CD4-positive, CD25-positive, alpha-beta regulatory T cell (primary cell): ENCODE data around the gene SLC40A1. TPM values are rescaled to one million over a fixed set of nuclear protein-coding genes. Genes with fewer than 3 reads are reported as not detected.

Experiments used
- ATAC-seq, 2 donors: fragments of 150-1000 bp; cut with Tn5 transposase; one replicate each; pipeline ENCODE4 v1.10.0; 2021; ENCODE audit warnings: low read depth in 2 of 2, moderate number of reproducible peaks in 2 of 2, moderate library complexity in 1 of 2
- DNase-seq, 3 donors: peaks; one replicate each; pipeline versions ENCODE4 v3.0.0 to v3.0.0-alpha.2; 2012 to 2022; ENCODE audit warnings: mixed read lengths in 1 of 3
- H3K27ac ChIP-seq: one replicate; pipeline ENCODE4 v1.7.0; 2013; ENCODE audit warnings: mild to moderate bottlenecking, low read length; ENCODE audit not compliant: insufficient read depth, poor library complexity, severe bottlenecking
- H3K27me3 ChIP-seq: one replicate; pipeline ENCODE4 v1.7.0; 2013; ENCODE audit warnings: low read length; ENCODE audit not compliant: control insufficient read depth, insufficient read depth
- H3K36me3 ChIP-seq: one replicate; pipeline ENCODE4 v1.7.0; 2013; ENCODE audit warnings: mild to moderate bottlenecking, low read length, moderate library complexity; ENCODE audit not compliant: control insufficient read depth, insufficient read depth
- H3K4me1 ChIP-seq: 2 replicates; pipeline ENCODE4 v1.7.0; 2013; ENCODE audit warnings: mild to moderate bottlenecking, low read length; ENCODE audit not compliant: insufficient read depth, control insufficient read depth, poor library complexity, severe bottlenecking
- H3K4me3 ChIP-seq: one replicate; pipeline ENCODE4 v1.7.0; 2013; ENCODE audit warnings: low read depth, mild to moderate bottlenecking, low read length, moderate library complexity
- H3K9me3 ChIP-seq, 2 experiments: 1 replicate in 1 of 2; 2 replicates in 1 of 2; pipeline ENCODE4 v1.7.0; 2013; ENCODE audit warnings: low read length in 2 of 2, mild to moderate bottlenecking in 1 of 2, moderate library complexity in 1 of 2; ENCODE audit not compliant: control insufficient read depth in 2 of 2
- H3K27ac Mint-ChIP-seq, 3 donors: one replicate each; pipeline ENCODE4 v1.8.0; 2020 to 2022; ENCODE audit warnings: mild to moderate bottlenecking in 3 of 3, mixed read lengths in 3 of 3, moderate library complexity in 2 of 3
- H3K27me3 Mint-ChIP-seq: one replicate; pipeline ENCODE4 v1.8.0; 2022; ENCODE audit warnings: mild to moderate bottlenecking, mixed read lengths
- H3K36me3 Mint-ChIP-seq: one replicate; pipeline ENCODE4 v1.8.0; 2020; ENCODE audit warnings: mixed read lengths
- H3K4me1 Mint-ChIP-seq, 4 donors: one replicate each; pipeline ENCODE4 v1.8.0; 2020 to 2022; ENCODE audit warnings: mixed read lengths in 4 of 4, mild to moderate bottlenecking in 1 of 4
- H3K4me3 Mint-ChIP-seq, 4 donors: one replicate each; pipeline ENCODE4 v1.8.0; 2020 to 2022; ENCODE audit warnings: mild to moderate bottlenecking in 4 of 4, mixed read lengths in 4 of 4, moderate library complexity in 3 of 4
- H3K9me3 Mint-ChIP-seq, 7 donors: one replicate each; pipeline ENCODE4 v1.8.0; 2020 to 2022; ENCODE audit warnings: mixed read lengths in 7 of 7, mild to moderate bottlenecking in 3 of 7, moderate library complexity in 2 of 7
- polyA plus RNA-seq, 4 donors: library from polyadenylated mRNA; unstranded; fragments of 300-500 nt; fragmentation: Illumina TruSeq; gene quantifications; one replicate each; pipeline ENCODE4 v1.2.3, GENCODE V29; 2021
- total RNA-seq: library from RNA; stranded (reverse); gene quantifications from one replicate; pipeline ENCODE4 v1.2.3, GENCODE V29; 2022

The SLC40A1 gene
- total and polyA plus RNA-seq, 5 donors from 2014 or later, result 5.6 to 25.3 (median 13.0) TPM

DNA sequence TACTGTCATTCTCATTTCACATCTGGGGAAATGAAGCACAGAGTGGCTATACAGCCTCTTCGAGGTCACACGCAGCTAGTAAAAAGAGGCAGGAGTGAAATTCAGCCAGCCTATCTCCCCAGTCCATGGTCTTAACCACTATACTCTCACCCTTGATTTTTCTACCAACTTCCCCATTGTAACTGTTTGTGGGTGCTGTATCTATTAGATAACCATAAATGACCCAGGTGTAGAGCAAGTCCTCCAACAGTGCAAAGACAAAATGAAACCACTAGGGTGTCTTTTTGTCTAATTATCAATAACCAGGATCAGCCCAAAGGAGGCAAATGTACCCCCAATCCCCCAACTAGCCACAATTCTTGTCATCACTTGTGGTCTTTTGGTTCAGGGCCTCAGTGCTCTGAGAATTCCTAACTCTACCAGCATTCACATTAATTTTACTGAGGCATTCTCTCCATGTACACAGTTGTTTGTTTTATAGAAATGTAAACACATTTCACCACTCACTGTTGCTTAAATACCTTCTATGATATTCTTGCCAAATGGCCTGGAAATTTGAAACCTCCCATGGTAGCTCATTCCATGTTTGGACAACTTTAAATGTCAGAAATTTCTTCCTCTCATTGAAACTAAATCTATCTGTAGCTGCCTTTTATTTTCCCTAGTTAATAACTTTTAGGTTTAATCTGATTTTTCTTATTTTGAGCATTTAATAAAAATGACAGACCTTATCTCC, 58.7 kb downstream of the SLC40A1 start:
- Histone ChIP-seq H3K27me3 (peaks cover 3% of the 10 kb centered on the region), H3K27ac (no peak overlapping the region), H3K36me3 (no peaks in the 10 kb centered on the region), H3K4me3 (no peak overlapping the region), H3K9me3 (no peaks in the 10 kb centered on the region), H3K4me1 (no peaks in the 10 kb centered on the region)
- Mint-ChIP-seq H3K27me3 (peaks cover 5% of the 10 kb centered on the region), H3K4me3 (no peak overlapping the region), H3K4me1 (peaks cover 0 to 5% (median 0%) of the 10 kb centered on the region in 4 donors), H3K27ac (no peak overlapping the region), H3K36me3 (no peaks in the 10 kb centered on the region), H3K9me3 (peaks cover 0 to 6% (median 0%) of the 10 kb centered on the region in 7 donors)
- no peak for DNase-seq
- ATAC-seq, result no peak

- no peaks in the 10 kb centered on the region for H3K36me3 ChIP-seq
- no peaks in the 10 kb centered on the region for H3K36me3 Mint-ChIP-seq
- peaks cover 0 to 5% (median under 1%) of the 10 kb centered on the region in 4 donors for H3K4me1 Mint-ChIP-seq
- H3K4me3 ChIP-seq, result no peak overlapping the region
- H3K9me3 ChIP-seq, result no peaks in the 10 kb centered on the region
- no peak overlapping the region for H3K27ac ChIP-seq
- H3K9me3 Mint-ChIP-seq, result peaks cover 0 to 10% (median 0%) of the 10 kb centered on the region in 7 donors
- H3K27me3 ChIP-seq, result peaks cover 6% of the 10 kb centered on the region
- no peak for ATAC-seq
- no peak overlapping the region for H3K27ac Mint-ChIP-seq
- DNase-seq, result no peak
- no peaks in the 10 kb centered on the region for H3K27me3 Mint-ChIP-seq
- H3K4me3 Mint-ChIP-seq, result no peak overlapping the region
- H3K4me1 ChIP-seq, result no peaks in the 10 kb centered on the region
Measured at GRCh38 chr2:189519631-189520387, 60.8 kb downstream of the SLC40A1 start.

GRCh38 chr2:189517847-189518535, 62.6 kb downstream of the SLC40A1 start:
- ATAC-seq (no peak), DNase-seq (no peak)
- Histone ChIP-seq H3K36me3 (no peaks in the 10 kb centered on the region), H3K4me1 (no peaks in the 10 kb centered on the region), H3K27ac (no peak overlapping the region), H3K27me3 (peaks cover 11% of the 10 kb centered on the region), H3K4me3 (no peak overlapping the region), H3K9me3 (no peaks in the 10 kb centered on the region)
- H3K4me3 Mint-ChIP-seq, result no peak overlapping the region
- H3K27ac Mint-ChIP-seq, result no peak overlapping the region
- peaks cover 0 to 5% (median under 1%) of the 10 kb centered on the region in 4 donors for H3K4me1 Mint-ChIP-seq
- no peaks in the 10 kb centered on the region for H3K36me3 Mint-ChIP-seq
- H3K27me3 Mint-ChIP-seq, result no peaks in the 10 kb centered on the region
- H3K9me3 Mint-ChIP-seq, result peaks cover 0 to 10% (median 0%) of the 10 kb centered on the region in 7 donors

- no peak overlapping the region for H3K27ac Mint-ChIP-seq
- peaks cover 0 to 10% (median 0%) of the 10 kb centered on the region in 7 donors for H3K9me3 Mint-ChIP-seq
- DNase-seq (no peak), ATAC-seq (no peak)
- H3K4me1 ChIP-seq, result no peaks in the 10 kb centered on the region
- no peak overlapping the region for H3K27ac ChIP-seq
- H3K36me3 ChIP-seq, result no peaks in the 10 kb centered on the region
- H3K27me3 ChIP-seq, result peaks cover 11% of the 10 kb centered on the region
- H3K4me1 Mint-ChIP-seq, result peaks cover 0 to 5% (median under 1%) of the 10 kb centered on the region in 4 donors
- H3K9me3 ChIP-seq, result no peaks in the 10 kb centered on the region
- H3K4me3 ChIP-seq, result no peak overlapping the region
- no peaks in the 10 kb centered on the region for H3K36me3 Mint-ChIP-seq
- no peak overlapping the region for H3K4me3 Mint-ChIP-seq
- H3K27me3 Mint-ChIP-seq, result no peaks in the 10 kb centered on the region
Measured at GRCh38 chr2:189516546-189516945, 64.0 kb downstream of the SLC40A1 start.

DNA sequence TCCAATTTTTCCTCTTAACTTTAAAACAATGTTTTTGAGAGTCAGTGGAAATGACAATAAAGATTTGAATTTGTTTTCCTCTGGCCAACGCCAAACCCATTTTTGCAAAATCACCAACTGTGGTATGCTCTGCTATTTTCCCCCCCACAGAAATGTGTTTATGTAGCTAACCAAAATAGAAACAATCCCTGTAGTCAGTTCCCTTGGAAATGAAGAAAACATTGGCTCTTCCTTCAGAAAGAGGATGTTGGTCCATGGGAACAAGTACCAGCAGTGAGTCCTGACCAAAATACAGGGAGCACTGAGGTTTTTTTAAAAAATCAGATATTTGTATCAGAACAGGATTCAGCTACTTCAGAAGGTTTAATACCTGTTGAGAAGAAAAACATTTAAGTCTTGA, 65.3 kb downstream of the SLC40A1 start:
- Histone ChIP-seq H3K27ac (no peak overlapping the region), H3K9me3 (no peaks in the 10 kb centered on the region), H3K36me3 (no peaks in the 10 kb centered on the region), H3K27me3 (peaks cover 11% of the 10 kb centered on the region), H3K4me1 (no peaks in the 10 kb centered on the region), H3K4me3 (no peak overlapping the region)
- no peak overlapping the region for H3K27ac Mint-ChIP-seq
- H3K4me1 Mint-ChIP-seq, result peaks cover 0 to 5% (median under 1%) of the 10 kb centered on the region in 4 donors
- ATAC-seq, result no peak
- no peaks in the 10 kb centered on the region for H3K27me3 Mint-ChIP-seq
- DNase-seq, result no peak
- peaks cover 0 to 10% (median 0%) of the 10 kb centered on the region in 7 donors for H3K9me3 Mint-ChIP-seq
- H3K4me3 Mint-ChIP-seq, result no peak overlapping the region
- H3K36me3 Mint-ChIP-seq, result no peaks in the 10 kb centered on the region

DNA sequence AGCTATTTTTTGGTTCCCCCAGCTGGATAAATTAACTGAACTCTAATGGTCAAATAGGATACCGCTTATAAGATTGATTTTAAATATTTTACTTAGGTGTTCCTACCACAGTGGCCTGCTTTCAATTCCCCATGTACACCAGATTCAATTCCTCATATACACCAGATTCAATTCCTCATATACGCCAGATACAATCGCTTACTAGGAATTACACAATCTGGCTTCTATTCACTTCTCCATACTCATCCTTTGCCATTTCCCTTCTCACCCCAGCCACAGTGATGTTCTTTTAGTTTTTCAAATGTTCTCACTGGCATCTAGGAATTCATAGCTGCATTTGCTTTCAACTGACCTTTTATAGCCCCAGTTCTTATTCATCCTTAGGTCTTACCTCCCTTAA, 66.5 kb downstream of the SLC40A1 start:
- no peak for DNase-seq
- peaks cover 0 to 13% (median 3%) of the 10 kb centered on the region in 7 donors for H3K9me3 Mint-ChIP-seq
- no peak overlapping the region for H3K27ac Mint-ChIP-seq

DNA sequence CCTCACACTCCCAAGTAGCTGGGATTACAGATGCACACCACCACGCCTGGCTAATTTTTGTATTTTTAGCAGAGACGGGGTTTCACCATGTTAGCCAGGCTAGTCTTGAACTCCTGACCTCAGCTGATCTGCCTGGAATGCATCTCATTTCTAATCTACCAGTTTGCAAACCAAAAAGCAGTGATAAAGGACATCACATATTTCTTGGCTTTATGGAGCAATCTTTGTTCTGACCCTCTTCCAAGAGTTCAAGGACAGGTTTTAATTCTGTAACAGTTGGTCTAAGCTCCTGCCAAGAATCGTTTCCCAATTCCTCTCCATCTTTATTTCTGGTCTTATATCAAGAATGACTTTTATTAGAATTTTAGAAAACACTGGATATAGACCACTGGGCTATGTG, 67.7 kb downstream of the SLC40A1 start:
- H3K9me3 ChIP-seq, result no peaks in the 10 kb centered on the region
- no peaks in the 10 kb centered on the region for H3K36me3 ChIP-seq
- peaks cover 9% of the 10 kb centered on the region for H3K27me3 ChIP-seq
- H3K36me3 Mint-ChIP-seq, result no peaks in the 10 kb centered on the region
- peaks cover 5% of the 10 kb centered on the region for H3K27me3 Mint-ChIP-seq
- ATAC-seq, result no peak
- H3K9me3 Mint-ChIP-seq, result peaks cover 0 to 18% (median 10%) of the 10 kb centered on the region in 7 donors
- H3K27ac Mint-ChIP-seq, result no peak overlapping the region
- H3K4me3 Mint-ChIP-seq, result no peak overlapping the region
- no peak for DNase-seq
- no peaks in the 10 kb centered on the region for H3K4me1 ChIP-seq
- H3K4me1 Mint-ChIP-seq, result peaks cover 0 to 5% (median under 1%) of the 10 kb centered on the region in 4 donors
- H3K27ac ChIP-seq, result no peak overlapping the region
- H3K4me3 ChIP-seq, result no peak overlapping the region

More for the DNA sequence above, 66.5 kb downstream of the SLC40A1 start:
- H3K4me1 Mint-ChIP-seq, result peaks cover 0 to 5% (median under 1%) of the 10 kb centered on the region in 4 donors
- no peaks in the 10 kb centered on the region for H3K36me3 ChIP-seq
- no peaks in the 10 kb centered on the region for H3K27me3 Mint-ChIP-seq
- peaks cover 11% of the 10 kb centered on the region for H3K27me3 ChIP-seq
- H3K9me3 ChIP-seq, result no peaks in the 10 kb centered on the region
- no peak overlapping the region for H3K4me3 Mint-ChIP-seq
- no peaks in the 10 kb centered on the region for H3K4me1 ChIP-seq
- no peaks in the 10 kb centered on the region for H3K36me3 Mint-ChIP-seq
- no peak for ATAC-seq
- H3K4me3 ChIP-seq, result no peak overlapping the region
- no peak overlapping the region for H3K27ac ChIP-seq
